Stimulated activated CD8-positive, alpha-beta memory T cell treated with anti-CD3 and anti-CD28 coated beads, Interleukin-15, amount 100 ng/mL, for 1 hour (primary cell): Measurements from ENCODE around the gene GABBR2.
"Not testable (repeated sequence)": the region's sequence is repeated elsewhere in the genome, so short reads cannot be mapped to it uniquely, and the experiment has no call there.

Experiments
- DNase-seq: peaks from one replicate; pipeline ENCODE4 v3.0.0-alpha.2; 2020; ENCODE audit warnings: low read depth

GABBR2 gene

GRCh38 chr9:98684816-98685215, 23.9 kb downstream of the GABBR2 start:
- DNase-seq: not testable (repeated sequence)

- no peak for DNase-seq
These were observed 30.4 kb downstream of the GABBR2 start for GRCh38 chr9:98678244-98678842.

- no peak for DNase-seq
These were observed 35.1 kb downstream of the GABBR2 start for GRCh38 chr9:98673681-98674080.

GRCh38 chr9:98667005-98667640, 41.6 kb downstream of the GABBR2 start:
- DNase-seq: no peak

- no peak for DNase-seq
These were observed 43.2 kb downstream of the GABBR2 start for GRCh38 chr9:98665501-98665900.

GRCh38 chr9:98660541-98660940, 48.2 kb downstream of the GABBR2 start:
- no peak for DNase-seq

GRCh38 chr9:98658951-98659351, 49.8 kb downstream of the GABBR2 start:
- no peak for DNase-seq

GRCh38 chr9:98657897-98658296, 50.8 kb downstream of the GABBR2 start:
- DNase-seq: no peak

- no peak for DNase-seq
These were observed 52.2 kb downstream of the GABBR2 start for GRCh38 chr9:98656511-98656910.

GRCh38 chr9:98655428-98655827, 53.3 kb downstream of the GABBR2 start:
- DNase-seq: not testable (repeated sequence)

GRCh38 chr9:98654247-98654646, 54.5 kb downstream of the GABBR2 start:
- no peak for DNase-seq

GRCh38 chr9:98652741-98653140, 56.0 kb downstream of the GABBR2 start:
- DNase-seq: no peak

- DNase-seq: no peak
These were observed 56.4 kb downstream of the GABBR2 start for GRCh38 chr9:98652302-98652701.

- DNase-seq: no peak
These were observed 61.5 kb downstream of the GABBR2 start for GRCh38 chr9:98647236-98647635.

GRCh38 chr9:98644011-98644410, 64.7 kb downstream of the GABBR2 start:
- DNase-seq: no peak

- no peak for DNase-seq
These were observed 65.9 kb downstream of the GABBR2 start for GRCh38 chr9:98642661-98643312.

GRCh38 chr9:98641695-98642094, 67.0 kb downstream of the GABBR2 start:
- no peak for DNase-seq

- no peak for DNase-seq
These were observed 68.3 kb downstream of the GABBR2 start for GRCh38 chr9:98640394-98640793.

GRCh38 chr9:98639133-98639532, 69.6 kb downstream of the GABBR2 start:
- DNase-seq: no peak

GRCh38 chr9:98637381-98637780, 71.4 kb downstream of the GABBR2 start:
- DNase-seq: no peak

- DNase-seq: no peak
These were observed 73.4 kb downstream of the GABBR2 start for GRCh38 chr9:98635374-98635773.

- DNase-seq: no peak
These were observed 73.9 kb downstream of the GABBR2 start for GRCh38 chr9:98634685-98635336.

GRCh38 chr9:98632839-98633238, 75.9 kb downstream of the GABBR2 start:
- DNase-seq: no peak
